Prostate gland (tissue), 2 donors: ENCODE measurements around the gene ASB11.

Experiments
- CTCF ChIP-seq, 4 experiments: fragments of 200-600 bp in 2 of 4; fragments of 450-650 bp in 2 of 4; sonication (generic) in 2 of 4; IDR thresholded peaks; 1 replicate in 3 of 4; 2 replicates in 1 of 4; pipeline ENCODE4 v1.5.1; 2016 to 2019; ENCODE audit warnings: antibody characterized with exemption in 4 of 4, mild to moderate bottlenecking in 2 of 4, moderate library complexity in 2 of 4
- POLR2A ChIP-seq: fragments of 450-650 bp; IDR thresholded peaks from one replicate; pipeline ENCODE4 v1.6.1; 2016; ENCODE audit warnings: antibody characterized with exemption, mild to moderate bottlenecking

GRCh38 chrX:15334561-15334960 is 19.1 kb upstream of the ASB11 start:
- no peak for TF ChIP-seq CTCF (IDR thresholded peaks at IDR 0.05)
- TF ChIP-seq POLR2A = no peak
